HCT116 (cell line): ENCODE measurements around the gene CNTN4. TPM values are rescaled to one million over a fixed set of nuclear protein-coding genes. Genes with fewer than 3 reads are reported as not detected.

Experiments used
- ATAC-seq: fragments of 200-7000 bp; cut with Tn5 transposase; 2 replicates; pipeline ENCODE4 v1.9.1; 2020; ENCODE audit warnings: mild to moderate bottlenecking, moderate library complexity
- BruUV-seq: library from RNA; stranded (reverse); fragments of 400-500 nt; replicated peaks from 2 replicates; lab custom pipeline; 2021; lab: Mats Ljungman, UMichigan
- CTCF ChIA-PET: fragments of 300-600 bp; sonication (Branson Sonifier 250); formaldehyde crosslinking; loops from one replicate; lab custom pipeline; 2021; ENCODE audit warnings: antibody characterized with exemption; lab: Charles Lee
- POLR2A ChIA-PET: fragments of 300-600, 350-600 bp; sonication (Branson Sonifier 250); formaldehyde crosslinking; loops from one replicate; lab custom pipeline; 2021; ENCODE audit warnings: antibody characterized with exemption; lab: Charles Lee
- RAD21 ChIA-PET, 2 experiments: fragments of 300-600 bp; sonication (Branson Sonifier 250); formaldehyde crosslinking; loops; one replicate each; lab custom pipeline; 2023; ENCODE audit warnings: low total read pairs in 2 of 2; ENCODE audit not compliant: uncharacterized antibody in 2 of 2, unreplicated experiment in 2 of 2, low non-redundant PET in 1 of 2; lab: Charles Lee
- DNase-seq: peaks from one replicate; pipeline ENCODE4 v3.0.0-alpha.2; 2010; ENCODE audit warnings: low read depth, low spot score
- H2AFZ ChIP-seq: fragments of 200-600 bp; shearing (Covaris generic), sonication (generic); 2 replicates; pipeline ENCODE4 v1.6.1; 2017; ENCODE audit warnings: low read depth, mixed run types, mixed read lengths, antibody characterized with exemption, low read length; ENCODE audit not compliant: poor library complexity, severe bottlenecking
- H3K27ac ChIP-seq: 2 replicates; pipeline ENCODE4 v1.5.1; 2012; ENCODE audit warnings: low read depth, low read length
- H3K27me3 ChIP-seq: fragments of 200-600 bp; sonication (generic); 2 replicates; pipeline ENCODE4 v1.6.1; 2016; ENCODE audit warnings: mixed run types, low read length, mixed read lengths; ENCODE audit not compliant: insufficient read depth
- H3K36me3 ChIP-seq, 2 experiments: fragments of 200-500 bp in 1 of 2; fragments of 200-600 bp in 1 of 2; sonication (Bioruptor generic) in 1 of 2; sonication (generic) in 1 of 2; 2 replicates each; pipeline versions ENCODE4 v1.5.1 to v1.6.1; 2014 to 2016; ENCODE audit warnings: low read length in 2 of 2, inconsistent platforms in 1 of 2, mixed read lengths in 1 of 2, mixed run types in 1 of 2; ENCODE audit not compliant: insufficient read depth in 2 of 2, control insufficient read depth in 1 of 2
- H3K4me1 ChIP-seq, 2 experiments: fragments of 200-600 bp in 1 of 2; sonication (generic) in 1 of 2; 2 replicates each; pipeline versions ENCODE4 v1.5.1 to v1.6.1; 2012 to 2017; ENCODE audit warnings: low read length in 2 of 2, inconsistent platforms in 1 of 2, mild to moderate bottlenecking in 1 of 2, mixed read lengths in 1 of 2, mixed run types in 1 of 2, moderate library complexity in 1 of 2; ENCODE audit not compliant: insufficient read depth in 2 of 2, control insufficient read depth in 1 of 2
- H3K4me2 ChIP-seq: fragments of 200-600 bp; sonication (generic); 2 replicates; pipeline ENCODE4 v1.6.1; 2017; ENCODE audit warnings: mixed run types, low read length, mixed read lengths
- H3K4me3 ChIP-seq, 2 experiments: fragments of 200-600 bp in 1 of 2; sonication (generic) in 1 of 2; replicated peaks in 1 of 2; 2 replicates each; pipeline ENCODE4 v1.5.1; 2011 to 2016; ENCODE audit warnings: low read length in 2 of 2, control low read depth in 1 of 2, low read depth in 1 of 2, mild to moderate bottlenecking in 1 of 2, mixed read lengths in 1 of 2, mixed run types in 1 of 2
- H3K79me2 ChIP-seq: fragments of 200-600 bp; sonication (generic); 2 replicates; pipeline ENCODE4 v1.6.1; 2017; ENCODE audit warnings: mild to moderate bottlenecking, mixed run types, low read length, moderate library complexity, mixed read lengths; ENCODE audit not compliant: insufficient read depth
- H3K9ac ChIP-seq: fragments of 200-600 bp; sonication (generic); 2 replicates; pipeline ENCODE4 v1.6.1; 2016; ENCODE audit warnings: low read length, mixed read lengths
- H3K9me2 ChIP-seq: fragments of 200-600 bp; sonication (generic), shearing (Covaris generic); 2 replicates; pipeline ENCODE4 v1.6.1; 2017; ENCODE audit warnings: mixed run types, mild to moderate bottlenecking, moderate library complexity; ENCODE audit not compliant: insufficient read depth
- H3K9me3 ChIP-seq, 2 experiments: fragments of 200-500 bp in 1 of 2; fragments of 200-600 bp in 1 of 2; sonication (Bioruptor generic) in 1 of 2; sonication (generic) in 1 of 2; 2 replicates each; pipeline ENCODE4 v1.6.1; 2014 to 2017; ENCODE audit warnings: low read length in 2 of 2, mixed read lengths in 2 of 2, inconsistent platforms in 1 of 2, low read depth in 1 of 2, mild to moderate bottlenecking in 1 of 2, mixed run types in 1 of 2, moderate library complexity in 1 of 2; ENCODE audit not compliant: control insufficient read depth in 1 of 2, insufficient read depth in 1 of 2
- H4K20me1 ChIP-seq: fragments of 200-600 bp; sonication (generic), shearing (Covaris generic); 2 replicates; pipeline ENCODE4 v1.6.1; 2017; ENCODE audit warnings: mixed run types, mild to moderate bottlenecking, moderate library complexity; ENCODE audit not compliant: insufficient read depth
- ATF3 ChIP-seq: IDR thresholded peaks from 2 replicates; pipeline ENCODE4 v1.6.1; 2012
- CEBPB ChIP-seq: IDR thresholded peaks from 2 replicates; pipeline ENCODE4 v1.6.1; 2012; ENCODE audit warnings: low read depth
- EGR1 ChIP-seq: IDR thresholded peaks from 2 replicates; pipeline ENCODE4 v1.6.1; 2012; ENCODE audit warnings: low read depth
- ELF1 ChIP-seq: IDR thresholded peaks from 2 replicates; pipeline ENCODE4 v1.6.1; 2012; ENCODE audit warnings: low read depth, borderline replicate concordance
- EZH2 ChIP-seq: fragments of 200-600 bp; sonication (generic); IDR thresholded peaks from 2 replicates; pipeline ENCODE4 v1.6.1; 2017; ENCODE audit warnings: antibody characterized with exemption, mixed run types
- FOSL1 ChIP-seq: IDR thresholded peaks from 2 replicates; pipeline ENCODE4 v1.6.1; 2012; ENCODE audit warnings: low read depth
- JUND ChIP-seq: IDR thresholded peaks from 2 replicates; pipeline ENCODE4 v1.6.1; 2012
- MAX ChIP-seq: IDR thresholded peaks from 2 replicates; pipeline ENCODE4 v1.6.1; 2012
- REST ChIP-seq: IDR thresholded peaks from 2 replicates; pipeline ENCODE4 v1.6.1; 2012; ENCODE audit warnings: low read depth
- SIN3A ChIP-seq: IDR thresholded peaks from 2 replicates; pipeline ENCODE4 v1.6.1; 2012; ENCODE audit warnings: low read depth
- SP1 ChIP-seq: IDR thresholded peaks from 2 replicates; pipeline ENCODE4 v1.6.1; 2012; ENCODE audit warnings: low read depth
- SRF ChIP-seq: IDR thresholded peaks from 2 replicates; pipeline ENCODE4 v1.6.1; 2012; ENCODE audit warnings: low read depth
- TCF7L2 ChIP-seq: IDR thresholded peaks from 2 replicates; pipeline ENCODE4 v1.7.0; 2011; ENCODE audit warnings: borderline replicate concordance, inconsistent platforms; ENCODE audit not compliant: insufficient read depth, insufficient read length; ENCODE audit errors: extremely low read depth
- YY1 ChIP-seq: IDR thresholded peaks from 2 replicates; pipeline ENCODE4 v1.6.1; 2011; ENCODE audit warnings: low read length, low read depth, moderate library complexity, mild to moderate bottlenecking; ENCODE audit not compliant: insufficient replicate concordance; ENCODE audit errors: extremely low read depth
- ZBTB33 ChIP-seq: IDR thresholded peaks from 2 replicates; pipeline ENCODE4 v1.6.1; 2011; ENCODE audit warnings: mild to moderate bottlenecking, low read length, moderate library complexity; ENCODE audit not compliant: insufficient replicate concordance; ENCODE audit errors: extremely low read depth
- ZNF274 ChIP-seq: fragments of 200-500 bp; sonication (Bioruptor generic); IDR thresholded peaks from 2 replicates; pipeline ENCODE4 v1.6.1; 2014; ENCODE audit warnings: mild to moderate bottlenecking, low read depth, low read length, inconsistent platforms
- intact Hi-C: fragments of 100-400 bp; cut with micrococcal nuclease; formaldehyde crosslinking; loops from 2 replicates; pipeline ENCODE4 v1.10.0; 2022
- total RNA-seq: library from RNA; stranded (reverse); gene quantifications from one replicate; pipeline ENCODE4 v1.2.1, GENCODE V29; 2021; ENCODE audit not compliant: unreplicated experiment

Gene CNTN4
- total RNA-seq, 1 experiment from 2014 or later: not detected

GRCh38 chr3:2218375-2218774 lies 119.7 kb downstream of the CNTN4 start:
- RAD21 ChIA-PET: no interaction called here
- POLR2A ChIA-PET: no interaction called here
- Histone ChIP-seq H2AFZ (no peak overlapping the region), H3K4me1 (no peaks in the 10 kb centered on the region), H3K9me2 (no peaks in the 10 kb centered on the region), H3K27me3 (no peaks in the 10 kb centered on the region), H3K9me3 (peaks cover 0 to 30% of the 10 kb centered on the region in 2 experiments; a peak in 2 of 4 replicates), H3K9ac (no peak overlapping the region), H3K4me2 (no peak overlapping the region), H3K4me3 (no peak overlapping the region), H4K20me1 (no peaks in the 10 kb centered on the region), H3K79me2 (no peaks in the 10 kb centered on the region), H3K36me3 (no peaks in the 10 kb centered on the region), H3K27ac (no peak overlapping the region)
- CTCF ChIA-PET: no interaction called here
- DNase-seq: no peak
- BruUV-seq: no TSS peak
- TF ChIP-seq ATF3 (no peak), YY1 (no peak), SP1 (no peak), EZH2 (no peak), ZBTB33 (no peak), EGR1 (no peak), TCF7L2 (no peak), FOSL1 (no peak), CEBPB (no peak), MAX (no peak), SIN3A (no peak), ELF1 (no peak), JUND (no peak), SRF (no peak), ZNF274 (no peak), REST (no peak)
- ATAC-seq: no peak
- intact Hi-C loops: no loop called here
